Mammary epithelial cell (primary cell): Measurements from ENCODE around the gene ADAMTSL2.

Experiments used
- CTCF ChIP-seq, 2 donors: IDR thresholded peaks in 1 of 2; conservative IDR thresholded peaks in 1 of 2; 2 replicates each; pipeline ENCODE4 v1.5.1; 2011 to 2012; ENCODE audit warnings: inconsistent platforms in 2 of 2, low read length in 2 of 2, mild to moderate bottlenecking in 2 of 2, control low read depth in 1 of 2, low read depth in 1 of 2; ENCODE audit not compliant: insufficient read depth in 1 of 2; ENCODE audit errors: extremely low read depth in 1 of 2
- EZH2 ChIP-seq: IDR thresholded peaks from 2 replicates; pipeline ENCODE4 v1.6.1; 2012; ENCODE audit warnings: low read length, inconsistent platforms, borderline replicate concordance

GRCh38 chr9:133488686-133489252 is 45.7 kb upstream of the ADAMTSL2 start:
- TF ChIP-seq CTCF (conservative IDR thresholded peaks at IDR 0.05 in 1 of 2, IDR thresholded peaks at IDR 0.05 in 1 of 2; ENCODE audit: extremely low read depth in 1 of 2, insufficient read depth in 1 of 2, low read depth in 1 of 2, low read length in 2 of 2): no peak
- TF ChIP-seq EZH2: no peak
